Hepatocyte (in vitro differentiated cells): ENCODE data around the gene DNAAF1.

Experiments
- EZH2 ChIP-seq: fragments of 200-600 bp; sonication (generic); IDR thresholded peaks from 2 replicates; pipeline ENCODE4 v1.6.1; 2016; ENCODE audit warnings: antibody characterized with exemption, mild to moderate bottlenecking, borderline replicate concordance
- EZH2phosphoT487 ChIP-seq: fragments of 200-600 bp; sonication (generic); IDR thresholded peaks from one replicate; pipeline ENCODE4 v1.6.1; 2018; ENCODE audit warnings: antibody characterized with exemption, mild to moderate bottlenecking, low read depth, moderate library complexity; ENCODE audit not compliant: unreplicated experiment, severe bottlenecking
- TF ChIP-seq, protein P1 (sequence below): fragments of 200-600 bp; sonication (generic); IDR thresholded peaks from 2 replicates; pipeline ENCODE4 v1.5.1; 2016; ENCODE audit warnings: antibody characterized with exemption, mild to moderate bottlenecking; ENCODE audit not compliant: poor library complexity

DNA sequence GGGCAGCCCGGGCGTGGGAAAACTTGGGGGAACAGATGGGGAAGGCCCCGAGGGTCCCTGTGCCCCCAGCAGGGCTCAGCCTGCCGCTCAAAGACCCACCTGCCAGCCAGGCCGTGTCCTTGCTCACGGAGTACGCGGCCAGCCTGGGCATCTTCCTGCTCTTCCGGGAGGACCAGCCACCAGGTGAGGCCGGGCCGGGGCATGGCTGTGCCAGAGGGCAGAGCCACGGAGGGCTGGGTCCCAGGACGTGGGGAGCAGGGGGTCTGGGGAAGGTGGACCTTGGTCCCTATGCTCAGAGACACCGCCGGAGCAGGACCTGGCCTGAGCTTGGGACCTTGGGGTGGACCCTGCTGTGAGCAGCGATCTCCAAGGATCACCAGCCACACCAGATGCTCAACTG, 46.4 kb downstream of the DNAAF1 start:
- no peak for TF ChIP-seq EZH2
- TF ChIP-seq, protein P1, sequence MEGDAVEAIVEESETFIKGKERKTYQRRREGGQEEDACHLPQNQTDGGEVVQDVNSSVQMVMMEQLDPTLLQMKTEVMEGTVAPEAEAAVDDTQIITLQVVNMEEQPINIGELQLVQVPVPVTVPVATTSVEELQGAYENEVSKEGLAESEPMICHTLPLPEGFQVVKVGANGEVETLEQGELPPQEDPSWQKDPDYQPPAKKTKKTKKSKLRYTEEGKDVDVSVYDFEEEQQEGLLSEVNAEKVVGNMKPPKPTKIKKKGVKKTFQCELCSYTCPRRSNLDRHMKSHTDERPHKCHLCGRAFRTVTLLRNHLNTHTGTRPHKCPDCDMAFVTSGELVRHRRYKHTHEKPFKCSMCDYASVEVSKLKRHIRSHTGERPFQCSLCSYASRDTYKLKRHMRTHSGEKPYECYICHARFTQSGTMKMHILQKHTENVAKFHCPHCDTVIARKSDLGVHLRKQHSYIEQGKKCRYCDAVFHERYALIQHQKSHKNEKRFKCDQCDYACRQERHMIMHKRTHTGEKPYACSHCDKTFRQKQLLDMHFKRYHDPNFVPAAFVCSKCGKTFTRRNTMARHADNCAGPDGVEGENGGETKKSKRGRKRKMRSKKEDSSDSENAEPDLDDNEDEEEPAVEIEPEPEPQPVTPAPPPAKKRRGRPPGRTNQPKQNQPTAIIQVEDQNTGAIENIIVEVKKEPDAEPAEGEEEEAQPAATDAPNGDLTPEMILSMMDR: no peak
- TF ChIP-seq EZH2phosphoT487: no peak
